Activated naive CD4-positive, alpha-beta T cell treated with Interleukin-2 at 50 U/mL for 16 hours (primary cell): ENCODE data around the gene PTPN21.
A peak's percentile ranks its signal among the peaks of the same experiment; 100 is the strongest.

Experiments
- DNase-seq: peaks from one replicate; pipeline ENCODE4 v3.0.0-alpha.2; 2020

PTPN21 gene

GRCh38 chr14:88502740-88503139, 52.1 kb downstream of the PTPN21 start:
- DNase-seq = no peak

DNA sequence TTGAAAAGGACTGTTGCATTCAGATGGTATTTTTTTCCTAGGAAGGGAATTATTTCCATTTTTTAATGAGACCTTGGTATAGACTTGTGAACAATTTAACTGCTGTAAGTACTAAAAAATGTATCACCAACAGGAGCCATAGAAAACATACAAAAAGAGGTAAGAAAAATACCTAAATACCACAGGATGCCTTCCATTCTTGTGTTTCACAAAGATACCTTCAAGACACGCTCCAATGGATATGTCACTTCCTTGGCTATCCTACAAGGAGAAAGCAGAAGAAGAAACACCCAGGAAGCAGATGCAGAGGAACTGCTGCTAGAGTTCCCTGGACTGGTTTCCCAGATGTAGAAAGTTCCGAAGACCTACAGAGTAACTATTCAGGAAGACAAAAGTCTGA, 54.2 kb downstream of the PTPN21 start:
- no peak for DNase-seq

- DNase-seq = no peak
Observed at GRCh38 chr14:88499225-88499624, 55.6 kb downstream of the PTPN21 start.

GRCh38 chr14:88496414-88496813, 58.4 kb downstream of the PTPN21 start:
- DNase-seq = no peak

DNA sequence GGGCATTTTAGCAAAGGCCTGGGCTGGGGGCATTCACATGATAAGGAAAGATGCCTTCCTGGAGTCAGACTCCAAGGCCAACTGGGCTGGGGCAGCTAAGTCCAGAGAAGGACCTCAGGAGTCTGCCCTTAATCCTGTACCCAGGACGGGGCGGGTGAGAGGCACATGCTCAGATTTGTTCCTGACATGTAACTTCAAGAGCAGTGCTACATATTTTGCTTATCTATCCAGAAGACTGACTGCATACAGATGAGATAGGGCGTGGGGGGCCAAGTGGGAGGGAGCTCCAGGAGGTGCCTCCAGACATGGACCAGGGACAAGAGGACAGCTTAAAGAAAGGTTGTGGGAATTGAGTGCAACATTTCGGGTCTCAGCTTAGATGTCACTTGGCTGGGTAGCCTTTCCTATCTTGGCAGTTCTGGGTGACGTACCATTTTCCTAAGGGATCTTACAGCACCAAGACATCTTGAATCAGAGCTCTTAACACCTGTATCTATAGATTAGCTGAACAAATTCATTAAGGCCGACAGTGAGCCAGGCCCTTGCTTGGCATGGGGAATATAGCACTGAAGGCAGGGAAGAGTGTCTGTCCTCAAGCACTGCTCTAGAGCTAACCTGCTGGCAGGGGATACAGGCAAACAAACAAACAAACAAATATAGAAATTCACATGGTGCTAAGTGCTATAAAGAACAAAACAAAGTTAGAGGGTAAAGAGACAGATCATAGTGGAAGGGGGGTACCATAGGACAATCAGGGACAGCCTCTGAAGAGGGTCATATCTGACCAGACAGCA, 61.2 kb downstream of the PTPN21 start:
- DNase-seq = no peak

GRCh38 chr14:88492272-88493089, 62.3 kb downstream of the PTPN21 start:
- DNase-seq = peak; percentile 43

GRCh38 chr14:88490168-88490567, 64.6 kb downstream of the PTPN21 start:
- DNase-seq = no peak

DNA sequence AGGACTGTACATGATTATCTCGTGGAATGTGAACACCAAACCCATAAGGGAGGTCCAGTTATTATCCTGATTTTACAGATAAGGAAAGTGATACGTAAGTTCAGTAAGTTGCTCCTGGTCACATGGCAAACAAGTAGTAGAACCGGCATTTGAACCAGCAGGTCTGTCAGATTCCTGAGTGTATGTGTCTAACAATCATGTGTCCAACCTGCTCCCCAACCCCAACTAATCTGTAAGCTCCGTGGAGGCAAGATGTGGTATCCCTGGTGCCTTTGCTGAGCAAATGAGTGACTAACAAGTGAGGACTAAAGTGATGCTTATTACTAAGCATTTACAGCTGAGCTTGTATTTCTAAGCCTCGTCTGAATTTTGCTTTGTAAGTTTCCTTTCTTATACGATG, 65.9 kb downstream of the PTPN21 start:
- no peak for DNase-seq

DNA sequence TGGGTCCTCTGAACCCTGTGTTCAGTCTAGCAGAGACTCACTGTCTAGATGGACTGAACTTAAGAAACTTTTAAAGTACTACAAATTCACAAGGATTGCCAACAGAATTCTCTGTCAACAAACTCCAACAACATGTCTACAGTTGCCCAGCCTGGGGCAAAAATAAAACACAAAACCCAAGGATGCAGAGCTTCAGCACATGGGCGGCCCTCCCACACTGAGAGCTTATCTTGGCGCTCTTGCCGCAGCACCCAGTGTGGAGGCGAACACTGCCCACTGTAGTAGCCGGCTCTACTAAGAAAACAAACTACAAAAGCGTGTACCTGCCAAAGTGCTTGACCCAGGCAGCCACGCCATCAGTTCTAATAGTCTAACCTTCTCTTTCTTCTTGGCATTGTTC, 66.7 kb downstream of the PTPN21 start:
- no peak for DNase-seq

GRCh38 chr14:88482524-88482923, 72.3 kb downstream of the PTPN21 start:
- no peak for DNase-seq

GRCh38 chr14:88481794-88482193, 73.0 kb downstream of the PTPN21 start:
- DNase-seq = no peak

DNA sequence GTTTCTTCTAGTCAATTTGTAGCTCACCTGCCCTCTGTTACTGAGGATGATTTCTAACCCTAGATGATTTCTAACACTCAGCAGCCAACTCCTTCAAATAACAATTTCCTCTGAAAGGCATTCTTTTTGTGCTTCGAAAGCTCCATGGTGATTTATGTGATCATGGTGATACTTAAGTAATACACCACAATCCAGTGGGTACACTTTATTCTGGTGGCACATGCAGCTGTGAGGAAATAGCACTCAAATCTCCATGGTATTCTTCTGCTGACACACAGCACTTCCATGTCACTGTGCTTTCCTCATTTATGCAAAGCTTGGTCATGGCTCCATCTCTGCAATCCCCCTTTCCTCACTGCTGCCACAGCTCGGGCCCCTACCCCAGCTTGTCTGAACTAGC, 73.7 kb downstream of the PTPN21 start:
- DNase-seq = no peak

- no peak for DNase-seq
Observed at GRCh38 chr14:88479574-88479987, 75.2 kb downstream of the PTPN21 start.

DNA sequence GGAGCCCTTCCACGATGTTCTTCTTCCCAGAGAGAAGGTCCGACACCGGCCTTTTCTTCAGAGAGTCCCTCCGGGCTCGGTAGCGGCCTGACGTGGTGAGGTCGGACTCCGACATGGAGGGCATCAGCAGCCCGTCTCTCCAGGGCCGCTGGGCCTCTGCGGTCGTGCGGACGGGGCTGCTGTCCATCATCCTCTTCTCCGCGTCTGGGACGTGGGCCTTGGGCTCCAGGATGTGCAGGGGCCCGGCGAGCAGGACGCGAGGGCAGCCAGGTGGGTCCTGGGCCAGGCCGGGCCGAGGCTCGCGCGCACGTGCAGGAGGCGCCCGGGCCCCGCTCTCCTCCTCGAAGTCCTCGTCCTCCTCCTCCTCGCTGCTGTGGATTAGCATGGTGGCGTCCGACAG, 75.9 kb downstream of the PTPN21 start:
- no peak for DNase-seq

- no peak for DNase-seq
Observed at GRCh38 chr14:88477513-88478250, 77.1 kb downstream of the PTPN21 start.

DNA sequence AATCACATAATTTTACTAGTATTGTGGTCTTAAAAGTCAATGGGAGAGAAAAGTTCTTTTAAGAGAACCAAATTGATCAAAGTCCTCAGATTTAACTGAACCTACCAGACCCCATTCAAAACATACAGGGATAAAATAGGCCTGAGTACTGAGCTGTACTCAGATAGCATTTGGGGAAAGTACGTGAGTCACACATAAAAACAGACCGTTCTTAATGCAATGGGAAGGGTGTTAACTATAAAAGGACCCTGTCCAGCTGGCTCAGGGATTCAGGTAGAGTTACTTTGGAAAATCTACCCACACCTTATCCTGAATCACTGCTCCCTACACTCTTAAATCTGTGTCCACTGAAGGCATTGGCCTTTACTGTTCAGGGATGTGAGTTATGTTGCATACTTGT, 78.0 kb downstream of the PTPN21 start:
- DNase-seq = no peak

DNA sequence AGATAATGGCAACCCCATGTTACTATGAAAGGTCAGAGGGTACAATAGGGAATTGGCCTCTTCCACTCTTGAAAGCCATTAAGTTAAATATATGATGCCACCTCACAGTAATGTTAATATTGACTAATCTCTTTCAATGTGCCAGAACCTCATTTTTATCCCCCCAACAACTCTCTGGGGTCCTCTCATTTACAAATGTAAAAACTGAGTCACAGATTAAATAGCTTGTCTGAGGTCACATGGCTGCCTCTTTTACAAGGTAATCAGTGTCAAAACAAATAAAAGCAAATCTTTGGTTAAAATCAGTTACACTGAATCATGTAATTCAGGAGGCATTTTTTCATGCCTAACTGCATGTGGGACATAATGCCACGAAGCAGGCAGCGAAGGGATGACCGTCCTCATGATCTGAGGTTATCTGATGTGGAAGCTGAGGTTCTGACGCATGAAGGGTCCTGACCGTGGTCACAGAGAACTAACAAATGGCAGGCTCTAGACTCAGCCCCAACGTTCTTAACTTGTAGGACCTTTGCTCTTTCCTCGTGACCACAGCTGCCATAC, 78.5 kb downstream of the PTPN21 start:
- DNase-seq = no peak

- DNase-seq = no peak
Observed at GRCh38 chr14:88473791-88474190, 81.0 kb downstream of the PTPN21 start.

DNA sequence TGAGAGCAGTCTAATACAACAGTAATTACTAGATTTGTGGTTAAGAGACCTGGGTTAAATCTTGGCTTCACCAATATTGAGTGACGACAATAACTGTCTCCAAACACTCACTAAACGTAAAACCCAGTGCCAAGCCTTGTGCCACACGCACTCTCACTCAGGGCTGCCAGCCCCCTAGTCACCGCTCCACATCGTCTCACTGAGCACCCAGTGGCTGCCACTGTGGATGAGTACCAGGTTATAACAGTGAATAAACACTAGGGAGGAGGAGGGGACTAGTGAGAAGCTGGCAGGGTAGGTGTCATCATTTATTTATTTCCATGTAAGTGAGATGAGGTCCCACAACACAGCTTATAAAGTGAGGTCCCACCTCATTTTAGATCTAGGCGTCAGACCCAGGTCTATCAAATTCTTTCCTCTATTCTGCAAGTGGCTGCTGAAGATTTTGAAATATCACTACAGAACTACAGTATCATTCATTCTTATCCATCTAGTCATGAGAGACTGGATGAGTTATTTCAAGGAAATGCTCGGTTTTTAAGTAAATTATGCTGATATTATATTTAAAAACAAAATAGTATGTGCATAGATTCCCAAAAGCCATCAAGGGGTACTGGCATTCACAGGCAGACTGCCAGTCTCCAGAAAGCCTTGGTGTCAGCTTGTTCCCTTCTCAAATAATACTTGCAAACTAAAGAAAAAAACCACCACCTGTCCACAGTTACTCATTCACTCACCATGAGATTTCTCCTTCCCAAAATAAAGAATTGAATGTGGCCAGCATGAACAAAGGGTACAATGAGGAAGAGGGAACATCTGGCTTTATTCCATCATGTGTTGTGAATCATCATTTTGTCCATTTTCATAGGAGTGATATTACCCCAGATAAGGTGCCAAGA, 84.0 kb downstream of the PTPN21 start:
- DNase-seq = no peak

DNA sequence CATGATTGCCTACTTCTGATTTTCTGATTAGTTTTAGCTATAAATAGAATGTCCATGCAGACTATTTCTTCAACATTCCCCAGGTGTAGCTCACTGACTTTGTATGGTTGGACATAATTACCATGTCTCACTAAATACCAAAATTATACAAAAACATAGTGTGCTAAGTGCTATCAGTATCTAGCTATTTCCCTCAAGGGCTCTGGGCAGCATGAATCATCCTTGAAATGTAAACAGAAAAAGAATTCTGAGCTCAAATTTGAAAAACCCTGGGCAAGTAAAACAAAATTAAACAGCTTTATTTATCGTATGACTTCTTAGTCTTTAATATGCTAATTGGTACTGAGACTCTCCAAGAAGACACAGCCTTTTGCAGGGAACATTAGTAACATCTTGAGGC, 86.4 kb downstream of the PTPN21 start:
- DNase-seq = no peak

DNA sequence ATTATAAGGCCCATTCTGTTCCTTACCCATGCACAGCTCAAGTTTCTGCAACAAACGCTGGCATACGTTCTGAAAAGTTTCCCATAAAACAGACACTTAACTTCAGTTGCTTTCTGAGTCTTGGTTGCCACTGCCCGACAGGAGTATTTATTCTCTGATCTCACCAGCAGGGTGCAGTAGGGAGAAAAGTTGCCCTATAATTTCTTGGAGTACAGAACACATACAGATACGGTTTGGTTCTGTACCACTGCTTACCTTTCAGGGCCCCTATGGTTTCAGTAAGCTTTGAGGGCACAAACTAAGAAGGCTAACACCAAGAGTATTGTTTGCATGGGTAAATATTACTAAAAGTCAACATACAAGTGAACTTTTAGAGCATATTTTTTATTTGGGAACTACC, 91.5 kb downstream of the PTPN21 start:
- DNase-seq = no peak

DNA sequence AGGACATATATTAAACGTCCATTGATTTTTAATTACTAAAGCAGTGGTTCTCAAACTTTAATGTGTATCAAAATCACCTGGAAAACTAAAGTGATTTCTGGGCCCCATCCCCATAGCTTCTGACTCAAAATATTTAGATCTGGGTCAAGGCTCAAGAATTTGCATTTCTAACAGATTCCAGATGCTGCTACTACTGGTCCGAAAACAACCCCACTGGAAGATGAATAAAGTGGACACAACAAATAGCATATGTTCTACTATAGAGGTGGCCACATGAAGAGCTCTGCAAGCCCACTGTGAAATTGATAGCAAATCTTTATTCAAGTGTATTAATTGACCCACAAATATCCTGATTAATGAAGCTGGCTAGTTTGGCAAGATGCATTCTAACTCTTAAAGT, 99.9 kb downstream of the PTPN21 start:
- no peak for DNase-seq
